Peyer's patch (tissue), 4 donors: ENCODE results near the gene ARHGAP26.

ENCODE experiments used
- CTCF ChIP-seq, 6 experiments: fragments of 450-650 bp in 4 of 6; fragments of 200-600 bp in 2 of 6; sonication (generic) in 1 of 6; IDR thresholded peaks; one replicate each; pipeline ENCODE4 v1.5.1; 2017 to 2019; ENCODE audit warnings: antibody characterized with exemption in 6 of 6, mild to moderate bottlenecking in 3 of 6, moderate library complexity in 1 of 6
- POLR2A ChIP-seq, 2 donors: fragments of 450-650 bp; IDR thresholded peaks; one replicate each; pipeline ENCODE4 v1.5.1; 2017; ENCODE audit warnings: antibody characterized with exemption in 2 of 2, mild to moderate bottlenecking in 2 of 2, moderate library complexity in 2 of 2

GRCh38 chr5:142864290-142865260, 94.4 kb downstream of the ARHGAP26 start:
- TF ChIP-seq CTCF (IDR thresholded peaks at IDR 0.05) (no peak), POLR2A (IDR thresholded peaks at IDR 0.05) (no peak)
